Osteocyte (in vitro differentiated cells): ENCODE data around the gene STK32A. TPM values are rescaled to one million over a fixed set of nuclear protein-coding genes. Genes with fewer than 3 reads are reported as not detected.

Experiments used
- DNase-seq: peaks from one replicate; pipeline ENCODE4 v3.0.0; 2021; ENCODE audit warnings: mixed read lengths; ENCODE audit not compliant: unreplicated experiment; ENCODE audit errors: extremely low spot score
- H3K27ac Mint-ChIP-seq: one replicate; pipeline ENCODE4 v1.8.0; 2021; ENCODE audit warnings: mild to moderate bottlenecking, mixed read lengths; ENCODE audit not compliant: unreplicated experiment
- H3K27me3 Mint-ChIP-seq: one replicate; pipeline ENCODE4 v1.8.0; 2021; ENCODE audit warnings: mixed read lengths; ENCODE audit not compliant: unreplicated experiment
- H3K36me3 Mint-ChIP-seq: one replicate; pipeline ENCODE4 v1.8.0; 2021; ENCODE audit warnings: mixed read lengths; ENCODE audit not compliant: unreplicated experiment
- H3K4me1 Mint-ChIP-seq: one replicate; pipeline ENCODE4 v1.8.0; 2021; ENCODE audit warnings: mixed read lengths; ENCODE audit not compliant: unreplicated experiment
- H3K4me3 Mint-ChIP-seq: one replicate; pipeline ENCODE4 v1.8.0; 2021; ENCODE audit warnings: mild to moderate bottlenecking, moderate library complexity, mixed read lengths; ENCODE audit not compliant: unreplicated experiment
- H3K9me3 Mint-ChIP-seq: one replicate; pipeline ENCODE4 v1.8.0; 2021; ENCODE audit warnings: mixed read lengths; ENCODE audit not compliant: unreplicated experiment
- total RNA-seq: library from RNA; stranded (reverse); gene quantifications from 2 replicates; pipeline ENCODE4 v1.2.1, GENCODE V29; 2021
- TF ChIP-seq, protein P1 (sequence below): fragments of 200-600 bp; sonication (generic); IDR thresholded peaks from 2 replicates; pipeline ENCODE4 v1.5.0; 2021; ENCODE audit warnings: antibody characterized with exemption, mild to moderate bottlenecking, moderate library complexity

STK32A gene
- total RNA-seq, 1 donor from 2014 or later: not detected

- Mint-ChIP-seq H3K27me3 (peaks cover 42% of the 10 kb centered on the region), H3K4me1 (peaks cover 3% of the 10 kb centered on the region), H3K4me3 (no peak overlapping the region), H3K27ac (no peak overlapping the region), H3K36me3 (no peaks in the 10 kb centered on the region), H3K9me3 (no peaks in the 10 kb centered on the region)
- TF ChIP-seq, protein P1, sequence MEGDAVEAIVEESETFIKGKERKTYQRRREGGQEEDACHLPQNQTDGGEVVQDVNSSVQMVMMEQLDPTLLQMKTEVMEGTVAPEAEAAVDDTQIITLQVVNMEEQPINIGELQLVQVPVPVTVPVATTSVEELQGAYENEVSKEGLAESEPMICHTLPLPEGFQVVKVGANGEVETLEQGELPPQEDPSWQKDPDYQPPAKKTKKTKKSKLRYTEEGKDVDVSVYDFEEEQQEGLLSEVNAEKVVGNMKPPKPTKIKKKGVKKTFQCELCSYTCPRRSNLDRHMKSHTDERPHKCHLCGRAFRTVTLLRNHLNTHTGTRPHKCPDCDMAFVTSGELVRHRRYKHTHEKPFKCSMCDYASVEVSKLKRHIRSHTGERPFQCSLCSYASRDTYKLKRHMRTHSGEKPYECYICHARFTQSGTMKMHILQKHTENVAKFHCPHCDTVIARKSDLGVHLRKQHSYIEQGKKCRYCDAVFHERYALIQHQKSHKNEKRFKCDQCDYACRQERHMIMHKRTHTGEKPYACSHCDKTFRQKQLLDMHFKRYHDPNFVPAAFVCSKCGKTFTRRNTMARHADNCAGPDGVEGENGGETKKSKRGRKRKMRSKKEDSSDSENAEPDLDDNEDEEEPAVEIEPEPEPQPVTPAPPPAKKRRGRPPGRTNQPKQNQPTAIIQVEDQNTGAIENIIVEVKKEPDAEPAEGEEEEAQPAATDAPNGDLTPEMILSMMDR: no peak
- no peak for DNase-seq
Measured at GRCh38 chr5:147193123-147193522, 41.7 kb upstream of the STK32A start.

- DNase-seq: no peak
- TF ChIP-seq, protein P1: no peak
- Mint-ChIP-seq H3K4me3 (no peak overlapping the region), H3K36me3 (no peaks in the 10 kb centered on the region), H3K27ac (no peak overlapping the region), H3K4me1 (no peaks in the 10 kb centered on the region), H3K27me3 (peaks cover 37% of the 10 kb centered on the region), H3K9me3 (no peaks in the 10 kb centered on the region)
Measured at GRCh38 chr5:147200004-147200403, 34.8 kb upstream of the STK32A start.

DNA sequence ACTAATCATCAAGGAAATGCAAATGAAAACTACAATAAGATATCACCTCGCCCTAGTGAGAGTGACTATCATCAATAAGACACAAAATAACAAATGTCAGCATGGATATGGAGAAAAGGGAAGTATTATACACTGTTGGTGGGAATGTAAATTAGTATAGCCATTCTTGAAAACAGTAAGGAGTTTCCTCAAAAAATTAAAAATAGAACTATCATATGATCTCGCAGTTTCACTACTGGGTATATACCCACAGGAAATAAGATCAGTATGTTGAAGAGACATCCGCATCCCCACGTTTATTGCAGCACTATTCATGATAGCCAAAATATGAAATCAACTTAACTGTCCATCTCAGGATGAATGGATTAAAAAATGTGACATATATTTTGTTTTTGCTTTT lies 31.6 kb upstream of the STK32A start:
- no peaks in the 10 kb centered on the region for H3K9me3 Mint-ChIP-seq
- no peaks in the 10 kb centered on the region for H3K36me3 Mint-ChIP-seq
- TF ChIP-seq, protein P1: no peak
- H3K4me1 Mint-ChIP-seq: no peaks in the 10 kb centered on the region
- H3K4me3 Mint-ChIP-seq: no peak overlapping the region
- peaks cover 34% of the 10 kb centered on the region for H3K27me3 Mint-ChIP-seq
- H3K27ac Mint-ChIP-seq: no peak overlapping the region
- DNase-seq: no peak

DNA sequence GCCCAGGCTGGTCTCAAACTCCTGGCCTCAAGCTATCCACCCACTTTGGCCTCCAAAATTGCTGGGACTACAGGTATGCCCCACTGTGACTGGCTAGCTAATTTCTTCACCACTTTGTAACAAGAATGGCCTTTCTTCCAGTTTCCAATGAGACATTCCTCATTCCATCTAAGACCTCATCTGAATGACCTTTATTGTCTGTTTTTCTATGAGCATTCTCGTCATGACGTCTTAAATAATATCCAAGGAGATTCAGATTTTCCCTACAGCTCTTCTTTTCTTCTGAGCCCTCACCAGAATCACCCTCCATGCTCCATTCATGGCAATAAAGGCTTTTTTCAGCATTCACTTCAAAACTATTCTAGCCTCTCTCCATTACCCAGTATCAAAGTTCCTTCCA lies 30.2 kb upstream of the STK32A start:
- DNase-seq: no peak
- no peaks in the 10 kb centered on the region for H3K9me3 Mint-ChIP-seq
- H3K36me3 Mint-ChIP-seq: no peaks in the 10 kb centered on the region
- no peak overlapping the region for H3K4me3 Mint-ChIP-seq
- no peak overlapping the region for H3K27ac Mint-ChIP-seq
- TF ChIP-seq, protein P1: no peak
- peaks cover 34% of the 10 kb centered on the region for H3K27me3 Mint-ChIP-seq
- H3K4me1 Mint-ChIP-seq: no peaks in the 10 kb centered on the region

- no peak for DNase-seq
- Mint-ChIP-seq H3K27ac (no peak overlapping the region), H3K4me1 (no peaks in the 10 kb centered on the region), H3K9me3 (no peaks in the 10 kb centered on the region), H3K36me3 (no peaks in the 10 kb centered on the region), H3K27me3 (peaks cover 34% of the 10 kb centered on the region), H3K4me3 (no peak overlapping the region)
- TF ChIP-seq, protein P1: no peak
Measured at GRCh38 chr5:147208134-147208533, 26.7 kb upstream of the STK32A start.
